Fibroblast of the aortic adventitia (primary cell): Measurements from ENCODE around the gene SORBS2. TPM values are rescaled to one million over a fixed set of nuclear protein-coding genes. Genes with fewer than 3 reads are reported as not detected.

ENCODE experiments used
- DNase-seq: peaks from one replicate; pipeline ENCODE4 v3.0.0-alpha.2; 2010; ENCODE audit warnings: low read depth
- H3K4me3 ChIP-seq: 2 replicates; pipeline ENCODE4 v1.5.1; 2011; ENCODE audit warnings: low read depth, mild to moderate bottlenecking, control low read depth, low read length, moderate library complexity
- CTCF ChIP-seq: IDR thresholded peaks from 2 replicates; pipeline ENCODE4 v1.5.1; 2011; ENCODE audit warnings: mild to moderate bottlenecking, low read length, control low read depth, inconsistent platforms; ENCODE audit not compliant: insufficient read depth
- total RNA-seq: library from RNA; depleted of rRNA; stranded (reverse); fragments of >200 nt; gene quantifications from 2 replicates; pipeline ENCODE4 v1.2.3, GENCODE V29; 2012; ENCODE audit warnings: low replicate concordance

SORBS2 gene
- total RNA-seq, 1 donor: 2.8 TPM

GRCh38 chr4:185754961-185755360 lies 57.0 kb downstream of the SORBS2 start:
- TF ChIP-seq CTCF: no peak
- H3K4me3 ChIP-seq: no peak overlapping the region
- no peak for DNase-seq

- no peak for TF ChIP-seq CTCF
- no peak overlapping the region for H3K4me3 ChIP-seq
- DNase-seq: no peak
Measured at GRCh38 chr4:185752872-185753271, 59.1 kb downstream of the SORBS2 start.

- no peak overlapping the region for H3K4me3 ChIP-seq
- DNase-seq: no peak
- no peak for TF ChIP-seq CTCF
Measured at GRCh38 chr4:185749858-185750257, 62.1 kb downstream of the SORBS2 start.

GRCh38 chr4:185748901-185749390 lies 63.0 kb downstream of the SORBS2 start:
- TF ChIP-seq CTCF: no peak
- no peak overlapping the region for H3K4me3 ChIP-seq
- no peak for DNase-seq

GRCh38 chr4:185745891-185746290 lies 66.1 kb downstream of the SORBS2 start:
- DNase-seq: no peak
- no peak overlapping the region for H3K4me3 ChIP-seq
- no peak for TF ChIP-seq CTCF

GRCh38 chr4:185744946-185745345 lies 67.0 kb downstream of the SORBS2 start:
- no peak overlapping the region for H3K4me3 ChIP-seq
- no peak for DNase-seq
- TF ChIP-seq CTCF: no peak

GRCh38 chr4:185744488-185744862 lies 67.5 kb downstream of the SORBS2 start:
- no peak for TF ChIP-seq CTCF
- no peak overlapping the region for H3K4me3 ChIP-seq
- DNase-seq: no peak
